ENCODE data around the gene SNX21. TPM values are rescaled to one million over a fixed set of nuclear protein-coding genes. Genes with fewer than 3 reads are reported as not detected.

SNX21 gene
- total and polyA plus RNA-seq, 12 donors, result 35.1 to 183 (median 73.8) TPM

DNA sequence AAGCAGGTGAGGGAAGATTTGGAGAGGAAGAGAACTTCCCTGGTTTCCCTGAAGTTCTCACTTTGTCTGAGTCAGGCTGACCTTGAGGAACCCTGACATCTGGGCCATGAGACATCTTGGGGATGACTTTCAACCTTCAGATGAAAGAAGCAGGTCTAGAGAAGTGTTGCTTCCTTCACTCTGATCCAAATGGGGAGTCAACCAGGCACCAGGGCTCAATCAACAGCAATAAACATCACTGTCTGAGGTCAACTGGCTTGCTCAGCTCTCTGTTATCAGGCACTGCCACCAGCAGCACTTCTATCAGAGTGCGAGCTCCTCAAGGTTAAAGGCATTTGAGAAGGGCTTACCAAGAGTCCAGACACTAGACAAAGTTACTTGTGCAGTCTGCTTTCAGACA, 17.3 kb downstream of the SNX21 start:
- peak overlapping the region; percentile 2 to 70 (median 64) for H3K27ac ChIP-seq
- no peaks in the 10 kb centered on the region for H3K27me3 ChIP-seq
- peaks cover 25 to 49% of the 10 kb centered on the region in 2 donors for H3K4me1 ChIP-seq (replicated peaks in 1 of 2)
- no peaks in the 10 kb centered on the region for H3K9me3 ChIP-seq (replicated peaks in 1 of 3)
- no peak overlapping the region for H3K4me3 ChIP-seq
- intact Hi-C loops (cut with DNase I), result no loop called here
- H3K36me3 ChIP-seq (replicated peaks in 1 of 2), result peaks cover 0 to 33% of the 10 kb centered on the region in 2 donors
- 10 to 63% (median 31%) methylated on average over 1 of the region's 1 CpG for WGBS, 4 donors
- TF ChIP-seq POLR2A (IDR thresholded peaks at IDR 0.05), result no peak
- TF ChIP-seq, protein P1, sequence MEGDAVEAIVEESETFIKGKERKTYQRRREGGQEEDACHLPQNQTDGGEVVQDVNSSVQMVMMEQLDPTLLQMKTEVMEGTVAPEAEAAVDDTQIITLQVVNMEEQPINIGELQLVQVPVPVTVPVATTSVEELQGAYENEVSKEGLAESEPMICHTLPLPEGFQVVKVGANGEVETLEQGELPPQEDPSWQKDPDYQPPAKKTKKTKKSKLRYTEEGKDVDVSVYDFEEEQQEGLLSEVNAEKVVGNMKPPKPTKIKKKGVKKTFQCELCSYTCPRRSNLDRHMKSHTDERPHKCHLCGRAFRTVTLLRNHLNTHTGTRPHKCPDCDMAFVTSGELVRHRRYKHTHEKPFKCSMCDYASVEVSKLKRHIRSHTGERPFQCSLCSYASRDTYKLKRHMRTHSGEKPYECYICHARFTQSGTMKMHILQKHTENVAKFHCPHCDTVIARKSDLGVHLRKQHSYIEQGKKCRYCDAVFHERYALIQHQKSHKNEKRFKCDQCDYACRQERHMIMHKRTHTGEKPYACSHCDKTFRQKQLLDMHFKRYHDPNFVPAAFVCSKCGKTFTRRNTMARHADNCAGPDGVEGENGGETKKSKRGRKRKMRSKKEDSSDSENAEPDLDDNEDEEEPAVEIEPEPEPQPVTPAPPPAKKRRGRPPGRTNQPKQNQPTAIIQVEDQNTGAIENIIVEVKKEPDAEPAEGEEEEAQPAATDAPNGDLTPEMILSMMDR (IDR thresholded peaks at IDR 0.05), result no peak
- DNase-seq, result peak in 4 of 7 donors; percentile 52 to 65 (median 56)

DNA sequence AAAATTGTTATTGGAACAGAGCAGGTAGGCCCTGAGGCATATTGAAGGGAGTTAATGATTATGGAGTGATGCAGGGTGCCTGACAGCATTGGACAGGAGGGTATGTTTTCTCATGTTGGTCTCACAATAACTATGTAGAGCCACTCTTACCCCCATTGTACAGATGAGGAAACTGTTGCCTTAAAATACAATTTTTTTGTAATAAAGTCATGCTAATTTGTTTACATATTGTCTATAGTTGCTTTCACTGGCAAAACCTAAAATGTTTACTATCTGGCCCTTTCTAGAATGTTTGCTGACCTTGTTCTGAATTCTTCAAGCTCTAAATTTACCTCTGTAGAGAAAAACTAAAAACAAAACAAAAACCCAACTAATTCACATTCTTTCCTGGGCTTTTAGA, 17.9 kb downstream of the SNX21 start:
- Histone ChIP-seq H3K4me3 (no peak overlapping the region), H3K4me1 (replicated peaks in 1 of 2) (peaks cover 30 to 55% of the 10 kb centered on the region in 2 donors), H3K27ac (peak overlapping the region in 4 of 5 donors; percentile 3 to 70 (median 65)), H3K27me3 (no peaks in the 10 kb centered on the region), H3K9me3 (replicated peaks in 1 of 3) (no peaks in the 10 kb centered on the region), H3K36me3 (replicated peaks in 1 of 2) (peaks cover 0 to 27% of the 10 kb centered on the region in 2 donors)
- DNase-seq, result no peak
- no peak for TF ChIP-seq POLR2A (IDR thresholded peaks at IDR 0.05)
- TF ChIP-seq, protein P1 (IDR thresholded peaks at IDR 0.05), result no peak
- intact Hi-C loops (cut with DNase I), result no loop called here

DNA sequence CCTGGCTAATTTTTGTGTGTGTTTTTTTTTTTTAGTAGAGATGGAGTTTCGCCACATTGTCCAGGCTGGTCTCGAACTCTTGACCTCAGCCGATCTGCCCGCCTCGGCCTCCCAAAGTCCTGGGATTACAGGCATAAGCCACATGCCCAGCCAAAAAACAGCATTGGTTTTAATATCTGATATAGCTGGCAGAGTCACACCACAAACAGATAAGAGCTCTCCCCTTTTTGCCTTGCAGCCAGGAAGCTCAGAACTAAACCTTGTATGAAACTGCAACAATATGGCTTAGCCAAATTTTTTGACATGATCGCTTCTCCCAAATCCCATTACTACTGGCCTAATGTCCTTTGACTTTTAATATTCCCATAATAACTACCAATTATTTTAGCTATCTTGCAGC, 18.7 kb downstream of the SNX21 start:
- peak overlapping the region in 1 of 5 donors; percentile 70 for H3K27ac ChIP-seq
- intact Hi-C loops (cut with DNase I), result no loop called here
- TF ChIP-seq, protein P1 (IDR thresholded peaks at IDR 0.05), result no peak

DNA sequence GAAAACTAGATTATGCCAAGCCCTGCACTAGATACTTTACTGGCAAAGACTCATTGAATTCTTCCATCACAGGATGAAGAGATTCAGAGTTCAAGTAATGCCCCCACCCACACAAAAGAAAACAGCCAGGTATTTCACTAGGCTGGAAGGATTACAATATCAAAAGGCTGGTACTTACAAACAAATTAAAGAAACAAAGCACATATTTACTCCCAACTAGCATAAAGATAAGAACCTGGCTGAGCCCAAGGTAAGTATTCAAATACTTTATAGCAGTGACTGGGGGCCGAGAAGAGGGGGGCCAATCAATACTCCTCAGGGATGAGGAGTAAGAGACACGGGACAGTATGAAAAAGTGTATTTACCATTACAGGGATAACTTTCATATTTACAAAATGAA, 19.9 kb downstream of the SNX21 start:
- intact Hi-C loops (cut with DNase I), result no loop called here
- TF ChIP-seq, protein P1 (IDR thresholded peaks at IDR 0.05), result no peak
- no peak for TF ChIP-seq POLR2A (IDR thresholded peaks at IDR 0.05)
- Histone ChIP-seq H3K4me3 (no peak overlapping the region), H3K27me3 (no peaks in the 10 kb centered on the region), H3K27ac (no peak overlapping the region), H3K36me3 (replicated peaks in 1 of 2) (peaks cover 0 to 10% of the 10 kb centered on the region in 2 donors), H3K4me1 (replicated peaks in 1 of 2) (peaks cover 33 to 64% of the 10 kb centered on the region in 2 donors), H3K9me3 (replicated peaks in 1 of 3) (no peaks in the 10 kb centered on the region)
- no peak for DNase-seq
- WGBS, 4 donors, result 74 to 87% (median 83%) methylated on average over 2 of the region's 2 CpGs

More for the DNA sequence above, 18.7 kb downstream of the SNX21 start:
- no peaks in the 10 kb centered on the region for H3K9me3 ChIP-seq (replicated peaks in 1 of 3)
- H3K27me3 ChIP-seq, result no peaks in the 10 kb centered on the region
- peaks cover 33 to 56% of the 10 kb centered on the region in 2 donors for H3K4me1 ChIP-seq (replicated peaks in 1 of 2)
- DNase-seq, result no peak
- H3K4me3 ChIP-seq, result no peak overlapping the region
- H3K36me3 ChIP-seq (replicated peaks in 1 of 2), result peaks cover 0 to 19% of the 10 kb centered on the region in 2 donors
- WGBS, 4 donors, result 90 to 95% (median 93%) methylated on average over 5 to 6 of the region's 6 CpGs
